K562 (cell line): ENCODE measurements around the gene CR2. TPM values are rescaled to one million over a fixed set of nuclear protein-coding genes. Genes with fewer than 3 reads are reported as not detected.

Experiments used
- ATAC-seq: fragments of 200-7000 bp; cut with Tn5 transposase; 3 replicates; pipeline ENCODE4 v1.9.1; 2020; ENCODE audit warnings: moderate library complexity
- BruUV-seq: library from RNA; stranded (reverse); fragments of 400-500 nt; replicated peaks from 2 replicates; lab custom pipeline; 2021; lab: Mats Ljungman, UMichigan
- CTCF ChIA-PET: fragments of 300-600 bp; formaldehyde crosslinking; extraction: SDS; loops from one replicate; lab custom pipeline; 2021; ENCODE audit warnings: low intra/inter-chr PET ratio; lab: Yijun Ruan, JAX
- POLR2A ChIA-PET: fragments of 300-600, 350-650 bp; sonication (Branson Sonifier 250); formaldehyde crosslinking; extraction: SDS; loops from one replicate; lab custom pipeline; 2021; ENCODE audit warnings: antibody characterized with exemption, inconsistent platforms; lab: Yijun Ruan, JAX
- DNase-seq, 4 experiments: peaks; one replicate each; pipeline versions ENCODE4 v3.0.0 to v3.0.0-alpha.2; 2011 to 2018; ENCODE audit warnings: low spot score in 3 of 4, mixed read lengths in 3 of 4; ENCODE audit errors: extremely low read depth in 1 of 4
- FAIRE-seq: peaks from 2 replicates; lab custom pipeline; 2011; peaks lifted over from hg19 to GRCh38; lab: Jason Lieb, UNC
- H2AFZ ChIP-seq: 2 replicates; pipeline ENCODE4 v1.6.0; 2011; ENCODE audit warnings: low read depth, low read length, control low read depth, inconsistent platforms
- H3K27ac ChIP-seq: fragments of 200-600 bp; 3 replicates; pipeline ENCODE4 v1.8.0; 2011; ENCODE audit warnings: low read depth, mild to moderate bottlenecking, control low read depth, inconsistent platforms, low read length, moderate library complexity, mixed read lengths; ENCODE audit errors: extremely low read depth
- H3K27me3 ChIP-seq, 2 experiments: fragments of 300-600 bp in 1 of 2; 2 replicates in 1 of 2; 3 replicates in 1 of 2; pipeline versions ENCODE4 v1.6.0 to v1.8.0; 2011; ENCODE audit warnings: inconsistent platforms in 2 of 2, low read length in 2 of 2, mild to moderate bottlenecking in 1 of 2, mixed read lengths in 1 of 2, moderate library complexity in 1 of 2; ENCODE audit not compliant: control insufficient read depth in 2 of 2, insufficient read depth in 2 of 2
- H3K36me3 ChIP-seq: fragments of 300-600 bp; 3 replicates; pipeline ENCODE4 v1.8.0; 2011; ENCODE audit warnings: mild to moderate bottlenecking, low read length, inconsistent platforms; ENCODE audit not compliant: control insufficient read depth, insufficient read depth
- H3K4me1 ChIP-seq, 2 experiments: fragments of 200-600 bp in 1 of 2; replicated peaks in 1 of 2; 2 replicates in 1 of 2; 3 replicates in 1 of 2; pipeline versions ENCODE4 v1.5.1 to v1.8.0; 2011; ENCODE audit warnings: inconsistent platforms in 2 of 2, low read length in 2 of 2, mild to moderate bottlenecking in 1 of 2, mixed read lengths in 1 of 2, moderate library complexity in 1 of 2; ENCODE audit not compliant: control insufficient read depth in 2 of 2, insufficient read depth in 2 of 2
- H3K4me2 ChIP-seq: 2 replicates; pipeline ENCODE4 v1.6.1; 2011; ENCODE audit warnings: low read length, control low read depth, inconsistent platforms, mixed read lengths; ENCODE audit not compliant: insufficient read depth
- H3K4me3 ChIP-seq: fragments of 200-600 bp; sonication (generic), shearing (Covaris generic); 2 replicates; pipeline ENCODE4 v1.5.1; 2016; ENCODE audit warnings: control low read depth, inconsistent platforms
- H3K79me2 ChIP-seq: fragments of 200-600 bp; 3 replicates; pipeline ENCODE4 v1.8.0; 2011; ENCODE audit warnings: low read length, inconsistent platforms; ENCODE audit not compliant: control insufficient read depth, insufficient read depth
- H3K9ac ChIP-seq, 2 experiments: 2 replicates each; pipeline versions ENCODE4 v1.6.0 to v1.6.1; 2011; ENCODE audit warnings: low read depth in 2 of 2, low read length in 2 of 2, control low read depth in 1 of 2, inconsistent platforms in 1 of 2, mild to moderate bottlenecking in 1 of 2, mixed read lengths in 1 of 2; ENCODE audit not compliant: insufficient read depth in 1 of 2
- H3K9me1 ChIP-seq: one replicate; pipeline ENCODE4 v1.6.0; 2011; ENCODE audit warnings: inconsistent platforms, mild to moderate bottlenecking, low read length, moderate library complexity; ENCODE audit not compliant: control insufficient read depth, insufficient read depth
- H3K9me3 ChIP-seq: replicated peaks from 2 replicates; pipeline ENCODE4 v1.5.1; 2011; ENCODE audit warnings: low read depth, low read length, inconsistent platforms; ENCODE audit not compliant: control insufficient read depth, insufficient read depth
- H4K20me1 ChIP-seq: replicated peaks from 2 replicates; pipeline ENCODE4 v1.6.1; 2011; ENCODE audit warnings: low read length, inconsistent platforms, mixed read lengths; ENCODE audit not compliant: control insufficient read depth, insufficient read depth
- CBFA2T3 ChIP-seq: fragments of 450-650 bp; IDR thresholded peaks from 2 replicates; pipeline ENCODE4 v1.6.1; 2017
- EHMT2 ChIP-seq: fragments of 450-650 bp; IDR thresholded peaks from 2 replicates; pipeline ENCODE4 v1.6.1; 2018; ENCODE audit warnings: antibody characterized with exemption
- HDGF ChIP-seq: fragments of 450-650 bp; IDR thresholded peaks from 2 replicates; pipeline ENCODE4 v1.6.1; 2016
- KDM5B ChIP-seq: fragments of 200-600 bp; sonication (generic); IDR thresholded peaks from 2 replicates; pipeline ENCODE4 v1.6.1; 2012; ENCODE audit warnings: low read depth, mild to moderate bottlenecking, moderate library complexity, low read length, control low read depth, inconsistent platforms; ENCODE audit not compliant: insufficient replicate concordance
- MEF2A ChIP-seq: IDR thresholded peaks from 2 replicates; pipeline ENCODE4 v1.6.1; 2011; ENCODE audit warnings: low read depth, mild to moderate bottlenecking, low read length, moderate library complexity; ENCODE audit not compliant: control insufficient read depth
- PRPF4 ChIP-seq: fragments of 200-400 bp; formaldehyde crosslinking; IDR thresholded peaks from one replicate; pipeline ENCODE4 v1.6.1; 2017; ENCODE audit warnings: low read length, low read depth, mild to moderate bottlenecking; ENCODE audit not compliant: insufficient read depth, poor library complexity, severe bottlenecking
- USF2 ChIP-seq: sonication (generic); formaldehyde crosslinking; IDR thresholded peaks from 2 replicates; pipeline ENCODE4 v1.5.0; 2020; ENCODE audit warnings: missing genetic modification reagents
- ZKSCAN8 ChIP-seq: fragments of 200-800 bp; sonication (Bioruptor generic); IDR thresholded peaks from 2 replicates; pipeline ENCODE4 v1.6.1; 2016; ENCODE audit warnings: missing genetic modification characterization, missing compliant biosample characterization
- WGBS: fragments of 100-300 bp; shearing (Covaris generic); methylation state at CpG from one replicate; pipeline ENCODE4 v1.1.6; 2016; ENCODE audit warnings: low coverage, mixed read lengths; ENCODE audit not compliant: insufficient coverage; ENCODE audit errors: missing lambda C conversion rate; 5-methylcytosine and 5-hydroxymethylcytosine counted together
- in situ Hi-C: fragments of 300-500 bp; cut with MboI; formaldehyde crosslinking; loops from 4 replicates; pipeline ENCODE4 v1.15.0; 2018; ENCODE audit warnings: inconsistent platforms, mixed read lengths
- intact Hi-C: fragments of 100-400 bp; cut with micrococcal nuclease; formaldehyde crosslinking; loops from 2 replicates; pipeline ENCODE4 v1.14.2; 2022
- polyA plus RNA-seq, 8 experiments: library from polyadenylated mRNA; depleted of rRNA in 4 of 8; stranded (reverse) in 5 of 8; unstranded in 3 of 8; fragments of >200 nt; fragmentation: Nextera tagmentation in 2 of 8; fragmentation: Illumina TruSeq in 1 of 8; extraction: Ambion mirVana in 2 of 8; extraction: Trizol in 1 of 8; gene quantifications; 2 replicates each; pipeline versions ENCODE4 v1.2.1 to v1.2.3, GENCODE V29; 2011 to 2014; ENCODE audit warnings: inconsistent platforms in 1 of 8, missing spikeins in 1 of 8
- total RNA-seq, 7 experiments: library from RNA; depleted of rRNA in 6 of 7; stranded (reverse); fragments of >200 nt in 6 of 7; fragmentation: Illumina TruSeq in 2 of 7; extraction: Trizol in 2 of 7; gene quantifications; 2 replicates each; pipeline versions ENCODE4 v1.2.1 to v1.2.3, GENCODE V29; 2011 to 2021; ENCODE audit warnings: low replicate concordance in 1 of 7
- TF ChIP-seq, protein P1 (sequence below): fragments of 250-450 bp; sonication (Bioruptor Pico); IDR thresholded peaks from 2 replicates; pipeline ENCODE4 v1.5.0; 2021; ENCODE audit warnings: mild to moderate bottlenecking, borderline replicate concordance
- TF ChIP-seq, protein P2 (sequence below): fragments of 250-450 bp; sonication (Bioruptor Pico); IDR thresholded peaks from 2 replicates; pipeline ENCODE4 v1.8.0; 2022; ENCODE audit warnings: inconsistent platforms, mild to moderate bottlenecking, moderate library complexity, borderline replicate concordance

CR2 gene
- total and polyA plus RNA-seq, 9 of the 15 experiments (the other 6 are each of a cell fraction or from before 2014, with no cell fraction given), result 0.07 to 0.67 (median 0.37) TPM

DNA sequence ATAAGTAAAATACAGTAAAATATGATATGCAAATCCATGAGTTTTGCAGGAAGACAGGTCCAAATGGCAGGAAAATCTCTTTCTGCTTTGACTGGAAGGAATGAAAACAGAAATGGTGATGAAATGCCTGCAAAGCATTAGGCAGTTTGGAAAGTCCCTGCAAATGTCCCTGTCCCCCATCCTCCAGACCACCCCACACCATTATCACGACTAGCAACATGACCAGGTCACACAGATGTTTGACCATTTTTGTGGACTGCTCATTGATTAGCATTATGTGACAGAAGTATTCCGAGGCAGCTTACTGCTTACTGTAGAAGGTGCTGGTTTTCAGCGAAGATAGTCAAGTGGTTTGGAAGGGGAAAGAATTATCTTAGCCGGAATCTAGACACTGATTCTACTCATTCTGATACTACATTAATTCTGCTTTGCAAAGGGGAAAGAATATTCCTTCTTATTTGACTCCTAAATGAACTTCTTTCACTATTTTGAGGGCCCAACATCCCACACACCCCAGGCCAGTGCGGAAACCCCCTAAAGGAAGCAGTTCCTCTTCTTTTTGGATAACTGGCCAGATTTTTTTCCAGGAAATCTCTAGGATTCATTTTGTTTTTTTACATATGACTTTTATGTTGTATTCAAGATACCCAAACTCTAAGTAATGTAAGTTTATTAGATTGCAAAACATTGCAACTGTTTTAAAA is 9.5 kb upstream of the CR2 start:
- no peaks in the 10 kb centered on the region for H3K9me3 ChIP-seq
- H3K79me2 ChIP-seq, result no peaks in the 10 kb centered on the region
- no peak overlapping the region for H3K4me3 ChIP-seq
- FAIRE-seq (no peak), ATAC-seq (no peak), DNase-seq (no peak)
- peaks cover 0 to 2% of the 10 kb centered on the region in 2 experiments; a peak in 1 of 5 replicates for H3K4me1 ChIP-seq
- POLR2A ChIA-PET, result no interaction called here
- peak; percentile 6; the same call in 1 of the 2 replicates for TF ChIP-seq CBFA2T3
- no peak for TF ChIP-seq HDGF
- in situ Hi-C loops, result no loop called here
- BruUV-seq, result no TSS peak
- no peak overlapping the region for H3K9ac ChIP-seq
- intact Hi-C loops, result no loop called here
- H3K27ac ChIP-seq, result no peak overlapping the region
- H3K27me3 ChIP-seq, result no peaks in the 10 kb centered on the region
- H4K20me1 ChIP-seq, result no peaks in the 10 kb centered on the region
- H3K4me2 ChIP-seq, result no peak overlapping the region
- peak overlapping the region; percentile 5; the same call in 1 of the 2 replicates for H2AFZ ChIP-seq
- CTCF ChIA-PET, result no interaction called here
- H3K36me3 ChIP-seq, result no peaks in the 10 kb centered on the region
- no peaks in the 10 kb centered on the region for H3K9me1 ChIP-seq
- WGBS, result 18% methylated on average over 5 of the region's 5 CpGs

GRCh38 chr1:207453710-207454045 is 450 bp upstream of the CR2 start:
- CTCF ChIA-PET, result no interaction called here
- no peaks in the 10 kb centered on the region for H3K36me3 ChIP-seq
- H3K4me3 ChIP-seq, result 0 out of 2 replicates have a peak overlapping the region, but pooled peaks have one; percentile 28
- no peaks in the 10 kb centered on the region for H4K20me1 ChIP-seq
- no peaks in the 10 kb centered on the region for H3K9me3 ChIP-seq
- no peak overlapping the region for H3K27ac ChIP-seq
- H3K9me1 ChIP-seq, result no peaks in the 10 kb centered on the region
- POLR2A ChIA-PET, result no interaction called here
- no peak overlapping the region for H3K9ac ChIP-seq
- 19% methylated on average over 1 of the region's 1 CpG for WGBS
- DNase-seq, result no peak
- H3K79me2 ChIP-seq, result no peaks in the 10 kb centered on the region
- no peaks in the 10 kb centered on the region for H3K27me3 ChIP-seq
- in situ Hi-C loops, result no loop called here
- FAIRE-seq, result no peak
- peak overlapping the region; percentile 84 for H2AFZ ChIP-seq
- H3K4me2 ChIP-seq, result peak overlapping the region; percentile 69
- intact Hi-C loops, result loop anchor here (2.0 kb wide), 1 partner anchor 45 kb away; no protein-coding TSS in a partner anchor
- ATAC-seq, result no peak
- H3K4me1 ChIP-seq, result peaks cover 5 to 10% of the 10 kb centered on the region in 2 experiments; a peak in 4 of 5 replicates
- BruUV-seq, result no TSS peak
- TF ChIP-seq PRPF4, result no peak
- TF ChIP-seq ZKSCAN8 (CRISPR knock-in tag), result no peak
- no peak for TF ChIP-seq USF2 (CRISPR knock-in tag)
- TF ChIP-seq, protein P1, sequence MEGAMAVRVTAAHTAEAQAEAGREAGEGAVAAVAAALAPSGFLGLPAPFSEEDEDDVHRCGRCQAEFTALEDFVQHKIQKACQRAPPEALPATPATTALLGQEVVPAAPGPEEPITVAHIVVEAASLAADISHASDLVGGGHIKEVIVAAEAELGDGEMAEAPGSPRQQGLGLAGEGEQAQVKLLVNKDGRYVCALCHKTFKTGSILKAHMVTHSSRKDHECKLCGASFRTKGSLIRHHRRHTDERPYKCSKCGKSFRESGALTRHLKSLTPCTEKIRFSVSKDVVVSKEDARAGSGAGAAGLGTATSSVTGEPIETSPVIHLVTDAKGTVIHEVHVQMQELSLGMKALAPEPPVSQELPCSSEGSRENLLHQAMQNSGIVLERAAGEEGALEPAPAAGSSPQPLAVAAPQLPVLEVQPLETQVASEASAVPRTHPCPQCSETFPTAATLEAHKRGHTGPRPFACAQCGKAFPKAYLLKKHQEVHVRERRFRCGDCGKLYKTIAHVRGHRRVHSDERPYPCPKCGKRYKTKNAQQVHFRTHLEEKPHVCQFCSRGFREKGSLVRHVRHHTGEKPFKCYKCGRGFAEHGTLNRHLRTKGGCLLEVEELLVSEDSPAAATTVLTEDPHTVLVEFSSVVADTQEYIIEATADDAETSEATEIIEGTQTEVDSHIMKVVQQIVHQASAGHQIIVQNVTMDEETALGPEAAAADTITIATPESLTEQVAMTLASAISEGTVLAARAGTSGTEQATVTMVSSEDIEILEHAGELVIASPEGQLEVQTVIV, result no peak
- no peak for TF ChIP-seq KDM5B
- TF ChIP-seq MEF2A, result no peak
- TF ChIP-seq, protein P2, sequence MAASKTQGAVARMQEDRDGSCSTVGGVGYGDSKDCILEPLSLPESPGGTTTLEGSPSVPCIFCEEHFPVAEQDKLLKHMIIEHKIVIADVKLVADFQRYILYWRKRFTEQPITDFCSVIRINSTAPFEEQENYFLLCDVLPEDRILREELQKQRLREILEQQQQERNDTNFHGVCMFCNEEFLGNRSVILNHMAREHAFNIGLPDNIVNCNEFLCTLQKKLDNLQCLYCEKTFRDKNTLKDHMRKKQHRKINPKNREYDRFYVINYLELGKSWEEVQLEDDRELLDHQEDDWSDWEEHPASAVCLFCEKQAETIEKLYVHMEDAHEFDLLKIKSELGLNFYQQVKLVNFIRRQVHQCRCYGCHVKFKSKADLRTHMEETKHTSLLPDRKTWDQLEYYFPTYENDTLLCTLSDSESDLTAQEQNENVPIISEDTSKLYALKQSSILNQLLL (CRISPR knock-in tag), result no peak
- TF ChIP-seq EHMT2, result no peak
